GM21717 (cell line): Measurements from ENCODE around the gene CBX5.
"Not testable (repeated sequence)": the region's sequence is repeated elsewhere in the genome, so short reads cannot be mapped to it uniquely, and the experiment has no call there.

ENCODE experiments used
- ATAC-seq: cut with Tn5 transposase; IDR thresholded peaks from one replicate; pipeline ENCODE4 v1.9.1; 2021; ENCODE audit warnings: mild to moderate bottlenecking, moderate library complexity; ENCODE audit not compliant: unreplicated experiment

Gene CBX5

DNA sequence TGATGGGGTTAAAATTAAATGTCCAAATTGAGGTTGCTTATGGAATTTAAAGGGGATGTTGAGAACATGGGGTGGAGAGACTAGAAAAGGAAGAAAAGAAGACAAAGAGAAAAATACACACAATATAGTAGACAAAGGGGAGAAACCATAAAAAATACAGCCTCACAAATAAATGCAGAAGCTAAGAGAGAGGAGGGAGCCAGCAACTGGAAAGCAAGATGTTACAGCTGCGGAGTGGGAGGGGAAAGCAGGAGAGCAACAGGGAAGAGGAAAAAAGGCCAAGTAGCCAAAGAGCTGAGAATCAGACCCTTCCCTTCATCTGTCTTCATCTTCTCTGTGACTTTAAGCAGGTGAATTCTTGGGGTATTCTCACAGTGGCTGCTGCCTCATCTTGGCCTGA, 51.5 kb downstream of the CBX5 start:
- ATAC-seq, result no peak

DNA sequence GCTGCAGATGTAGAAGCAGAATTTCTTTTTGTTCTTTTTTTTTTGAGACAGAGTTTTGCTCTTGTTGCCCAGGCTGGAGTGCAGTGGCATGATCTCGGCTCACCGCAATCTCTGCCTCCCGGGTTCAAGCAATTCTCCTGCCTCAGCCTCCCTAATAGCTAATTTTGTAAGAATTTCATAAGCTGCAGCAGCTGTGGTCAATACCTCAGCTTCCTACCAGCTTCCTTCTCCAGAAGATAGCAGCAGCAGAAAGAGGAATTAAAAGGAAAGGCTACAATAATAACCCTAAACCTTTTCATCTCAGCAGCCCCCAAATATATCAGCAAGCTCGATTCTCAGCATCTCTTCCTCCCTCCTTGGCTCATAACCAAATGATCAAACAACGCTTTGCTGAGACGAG, 52.0 kb downstream of the CBX5 start:
- not testable (repeated sequence) for ATAC-seq

DNA sequence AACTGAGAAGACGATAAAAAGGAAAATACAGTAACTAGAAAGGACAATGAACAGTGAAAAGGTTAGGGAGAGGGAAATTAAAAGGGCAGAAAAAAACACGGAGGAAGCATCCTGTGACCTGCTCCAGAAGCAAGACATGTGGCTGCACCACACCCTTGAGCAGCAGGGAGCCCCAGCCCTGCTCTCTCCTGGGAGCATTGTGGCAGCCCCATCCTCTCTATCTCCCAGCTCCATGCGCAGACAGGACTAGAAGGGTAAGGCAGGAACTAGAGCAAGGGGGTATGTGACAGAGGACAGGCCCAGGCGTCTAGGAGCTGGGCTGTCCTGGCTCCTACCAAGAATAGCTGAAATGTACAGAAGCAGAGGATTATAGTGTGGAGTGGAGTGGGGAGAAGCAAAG, 52.5 kb downstream of the CBX5 start:
- no peak for ATAC-seq

DNA sequence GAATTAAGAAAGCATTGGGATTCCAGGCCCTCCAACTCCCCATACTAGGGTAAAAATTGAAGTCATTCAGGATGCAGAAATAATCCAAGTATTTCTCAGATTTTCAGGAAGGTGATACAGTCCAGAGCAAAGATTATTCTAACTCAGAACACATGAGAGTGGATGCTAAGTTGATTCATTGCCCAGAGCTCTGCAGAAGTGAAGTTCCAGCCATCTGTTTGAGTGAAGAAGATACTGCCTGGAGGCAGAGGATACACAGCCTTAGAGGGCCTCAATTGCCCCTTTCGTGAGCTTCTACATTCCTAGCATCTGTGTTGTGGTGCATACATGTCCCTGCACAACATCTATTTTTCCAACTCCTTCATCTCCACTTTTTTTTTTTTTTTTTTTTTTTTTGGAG, 54.3 kb downstream of the CBX5 start:
- no peak for ATAC-seq

DNA sequence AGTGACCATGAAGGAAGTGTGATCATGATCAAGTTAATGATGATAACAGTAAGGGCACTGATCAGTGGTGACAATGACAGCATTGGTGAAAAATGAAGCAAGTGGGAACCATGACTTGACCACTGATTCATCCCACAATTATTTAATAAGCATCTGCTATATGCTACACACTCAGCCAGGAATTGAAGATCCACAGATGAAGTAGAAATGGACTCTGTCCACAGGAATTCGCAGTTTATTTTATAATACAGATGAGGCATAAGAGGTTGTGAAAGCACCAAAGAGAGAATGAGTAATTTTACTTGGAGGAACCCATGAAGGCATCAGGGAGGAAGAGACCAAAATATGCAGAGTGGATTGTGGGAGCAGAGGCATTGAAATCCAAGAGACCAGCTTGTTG, 57.3 kb downstream of the CBX5 start:
- ATAC-seq, result no peak

DNA sequence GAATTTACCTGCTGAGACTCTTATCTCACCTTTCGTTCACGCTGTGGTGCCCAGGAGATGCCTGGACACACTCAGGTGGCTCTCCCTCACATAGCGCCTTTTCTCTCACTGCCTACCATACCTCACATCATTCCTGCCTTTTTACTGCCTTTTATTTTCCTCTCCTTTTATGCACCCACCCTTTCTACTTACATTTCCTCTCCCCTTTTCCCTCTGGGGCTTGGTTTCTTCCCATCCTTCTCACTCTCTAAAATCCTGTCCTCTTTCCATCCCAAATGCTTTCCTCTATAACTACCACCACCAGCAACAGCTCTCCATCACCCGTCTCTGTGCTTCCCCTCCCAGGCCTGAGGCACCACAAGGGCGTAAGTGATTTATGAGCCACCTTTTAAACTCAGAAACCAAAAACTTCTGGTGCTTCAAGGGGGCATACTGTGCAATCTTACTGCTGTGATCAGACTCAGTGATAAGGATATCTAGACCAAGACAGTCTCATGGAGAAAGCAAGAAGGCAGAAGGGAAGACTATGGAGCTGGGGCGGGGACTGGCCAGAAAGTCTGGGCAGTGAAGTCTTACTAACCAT, 58.4 kb downstream of the CBX5 start:
- ATAC-seq, result no peak

DNA sequence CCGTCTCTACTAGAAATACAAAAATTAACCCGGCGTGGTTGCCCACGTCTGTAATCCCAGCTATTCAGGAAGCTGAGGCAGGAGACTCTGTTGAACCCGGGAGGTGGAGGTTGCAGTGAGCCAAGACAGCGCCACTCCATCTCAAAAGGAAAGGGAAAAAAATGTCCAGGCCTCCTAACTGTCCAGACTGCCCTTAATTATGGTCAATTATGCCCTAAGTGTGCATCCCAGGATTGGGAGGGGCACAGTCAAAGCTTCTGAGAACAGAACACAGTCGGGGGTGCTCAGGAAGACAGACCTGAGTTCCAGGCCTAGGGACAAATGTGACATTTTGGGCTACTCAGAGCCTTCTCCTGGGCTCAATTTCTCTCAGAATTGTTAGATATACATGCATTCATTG, 59.4 kb downstream of the CBX5 start:
- ATAC-seq, result no peak

DNA sequence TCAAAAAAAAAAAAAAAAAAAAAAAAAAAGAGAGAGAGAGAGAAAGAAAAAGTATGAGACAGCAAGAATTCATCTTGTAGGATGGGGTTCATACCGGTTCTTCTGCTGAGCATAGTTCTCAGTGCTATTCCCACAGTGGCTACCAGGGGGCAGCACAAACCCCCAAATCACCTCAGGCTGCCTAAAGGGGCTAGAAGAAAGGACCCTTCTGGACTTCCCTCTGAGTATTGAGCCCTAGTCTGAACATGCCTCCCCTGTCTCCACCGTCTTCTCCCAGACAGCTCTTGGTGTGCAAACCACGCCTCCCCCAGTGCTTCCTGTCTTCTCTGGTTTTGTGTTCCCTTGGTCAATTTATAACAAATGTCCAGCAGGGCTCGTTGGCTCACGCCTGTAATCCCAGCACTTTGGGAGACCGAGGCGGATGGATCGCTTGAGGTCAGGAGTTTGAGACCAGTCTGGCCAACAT, 59.8 kb downstream of the CBX5 start:
- ATAC-seq, result no peak

DNA sequence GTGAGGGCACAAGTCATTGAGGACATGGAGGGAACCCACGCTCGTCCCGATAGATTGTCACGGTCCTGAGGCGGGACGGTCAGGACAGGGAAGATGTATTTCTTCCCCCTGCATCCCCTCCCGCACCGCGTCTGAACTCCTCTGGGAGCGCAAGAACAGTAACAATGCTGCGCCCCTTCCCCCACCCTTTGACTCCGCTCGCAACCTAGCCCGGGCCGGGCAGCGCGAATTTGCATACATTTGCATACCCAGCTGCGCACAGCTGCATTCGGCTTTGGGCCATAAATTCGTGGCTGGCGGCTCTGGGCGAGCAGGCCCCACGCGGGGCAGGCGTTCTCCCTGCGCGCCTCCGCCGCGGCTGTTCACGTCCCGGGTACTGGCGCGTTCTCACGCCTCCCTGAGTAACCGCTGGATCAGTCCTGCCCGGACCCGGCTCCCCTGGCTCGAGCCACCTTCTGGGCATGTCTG, 62.1 kb downstream of the CBX5 start:
- ATAC-seq, result no peak

DNA sequence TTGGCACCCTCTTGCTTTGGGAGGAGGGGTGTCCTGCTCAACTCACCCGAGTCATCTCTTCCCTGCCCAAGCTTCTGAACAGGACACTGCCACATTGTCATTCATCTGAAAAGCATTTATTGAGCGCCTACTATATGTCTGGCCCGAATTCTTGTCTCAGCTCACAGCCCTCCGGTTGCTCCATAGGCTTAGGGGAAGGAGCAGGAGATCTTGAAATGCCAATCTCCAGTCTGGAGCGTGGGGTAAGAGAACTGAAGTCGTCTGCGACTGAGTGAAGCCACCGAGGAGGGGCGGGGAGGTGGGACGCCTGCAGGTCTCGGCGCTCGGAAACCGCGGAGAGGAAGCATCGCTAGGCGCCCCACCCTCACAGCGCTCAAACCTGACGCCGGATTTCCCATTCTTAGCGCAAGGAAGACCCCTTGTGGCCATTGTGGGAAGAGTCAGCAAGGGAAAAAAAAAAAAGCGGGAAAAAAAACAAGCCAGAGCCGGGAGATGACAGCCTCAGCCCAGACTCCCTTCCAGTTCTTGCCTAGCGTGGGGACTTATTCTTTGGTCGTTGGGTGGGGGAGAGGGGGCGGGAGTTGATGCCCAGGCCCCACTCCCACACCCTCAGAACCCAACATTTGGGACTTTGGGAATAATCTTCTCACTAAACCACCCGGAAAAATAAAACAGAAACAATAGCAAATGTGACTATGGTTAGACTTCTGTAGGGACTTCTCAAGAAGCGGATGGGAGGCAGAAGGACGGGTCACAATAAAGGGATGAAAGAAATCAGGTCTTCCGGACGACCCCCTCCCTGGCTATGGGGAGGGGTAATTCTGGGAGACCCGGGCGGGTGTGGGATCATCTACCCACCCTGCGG, 62.9 kb downstream of the CBX5 start:
- ATAC-seq, result peak; percentile 30

DNA sequence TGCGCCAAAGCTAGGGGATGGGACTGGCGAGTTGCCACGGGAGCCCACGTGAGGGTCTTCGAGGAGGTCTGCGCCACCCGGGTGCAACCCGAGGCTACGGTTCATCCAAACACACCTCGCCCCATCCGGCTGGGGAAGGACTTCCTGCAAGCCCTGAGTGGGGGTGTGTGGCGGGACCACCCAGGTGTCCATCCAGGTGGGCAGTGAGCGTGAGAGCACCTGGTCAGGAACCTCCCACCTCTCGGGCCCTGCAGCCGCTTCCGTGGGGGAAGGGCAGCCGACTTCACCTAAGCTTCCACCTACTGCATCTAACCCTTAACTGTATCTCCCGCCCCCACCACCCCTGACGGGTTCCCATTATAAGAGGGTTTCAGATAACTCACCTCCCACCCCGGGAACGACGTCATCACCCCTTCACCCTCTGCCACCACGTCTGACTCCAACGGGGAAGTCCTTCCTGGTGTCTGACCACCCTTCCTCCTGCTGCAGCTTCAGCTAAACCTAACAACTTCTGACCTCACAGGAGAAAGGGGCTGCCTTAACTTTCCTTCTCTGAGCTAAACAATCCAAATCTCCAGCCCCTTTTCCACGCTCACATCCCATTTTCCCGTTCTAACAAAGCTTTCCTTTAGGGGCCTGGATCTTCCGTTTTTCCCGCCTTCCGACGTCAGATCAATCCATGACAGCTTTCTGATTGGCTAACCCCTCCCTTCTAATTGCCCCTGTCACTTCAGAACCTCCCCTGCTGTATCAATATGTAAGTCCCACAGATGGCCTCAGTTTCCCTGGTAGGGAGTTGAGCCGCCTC, 63.7 kb downstream of the CBX5 start:
- ATAC-seq, result no peak

DNA sequence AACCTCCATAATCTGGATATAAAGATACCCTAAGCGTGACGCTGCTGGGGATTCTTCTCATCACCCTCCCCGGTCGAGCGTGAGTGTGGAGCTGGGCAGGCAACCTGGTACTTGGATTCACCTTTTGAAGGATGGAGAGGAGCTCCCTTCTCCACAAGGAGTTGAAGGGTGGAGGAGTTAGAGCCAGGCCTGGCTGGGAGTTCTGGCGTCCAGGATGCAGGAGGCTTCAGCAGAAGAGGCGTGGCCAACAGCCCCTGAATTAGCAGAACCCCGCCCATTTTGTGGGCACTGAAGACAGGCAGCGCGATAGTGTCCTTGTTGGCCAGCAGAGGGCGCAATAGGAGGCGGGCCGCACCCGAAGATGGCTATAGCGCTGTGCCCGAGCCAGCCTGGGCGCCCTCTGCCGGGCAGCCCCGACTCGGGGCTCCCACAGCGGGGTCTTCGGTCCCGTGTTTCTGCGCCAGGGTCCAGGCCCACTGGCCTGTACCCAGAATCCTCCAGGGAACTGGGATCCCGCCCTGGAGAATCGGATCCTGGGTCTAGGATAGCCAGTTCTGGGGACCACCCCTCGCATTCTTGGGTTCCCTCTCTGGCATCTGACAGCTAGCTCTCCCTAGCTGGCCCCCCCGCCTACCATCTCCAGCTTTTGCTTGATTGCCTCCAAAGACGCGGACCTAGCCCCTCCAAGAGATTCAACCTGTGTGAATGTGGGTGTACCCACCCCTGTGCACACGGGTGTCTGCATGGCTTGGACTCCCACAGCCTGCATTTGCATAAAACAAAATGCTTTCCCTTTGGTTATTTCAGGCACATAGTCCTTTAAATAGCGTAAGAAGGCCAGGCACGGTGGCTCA, 65.1 kb downstream of the CBX5 start:
- ATAC-seq, result peak; percentile 71

DNA sequence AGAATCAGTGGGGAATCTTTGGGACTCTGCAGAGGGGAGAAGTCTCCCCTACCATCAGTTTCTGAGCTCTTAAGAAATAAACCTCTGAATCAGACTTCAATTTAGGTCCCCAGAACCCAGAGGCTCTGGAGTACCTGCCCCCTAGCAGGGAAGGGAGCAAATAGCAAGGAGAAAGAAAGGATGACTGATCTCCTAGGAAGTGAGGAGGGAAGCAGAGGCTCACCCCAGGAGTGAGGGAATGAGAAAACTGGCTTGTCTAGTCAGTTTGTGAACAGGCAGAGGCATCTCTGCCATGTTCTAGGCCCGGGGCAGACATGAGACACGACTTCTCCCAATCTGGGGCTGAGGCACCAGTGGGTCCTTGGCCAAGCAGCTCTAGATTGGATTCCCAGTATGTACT, 66.8 kb downstream of the CBX5 start:
- no peak for ATAC-seq

DNA sequence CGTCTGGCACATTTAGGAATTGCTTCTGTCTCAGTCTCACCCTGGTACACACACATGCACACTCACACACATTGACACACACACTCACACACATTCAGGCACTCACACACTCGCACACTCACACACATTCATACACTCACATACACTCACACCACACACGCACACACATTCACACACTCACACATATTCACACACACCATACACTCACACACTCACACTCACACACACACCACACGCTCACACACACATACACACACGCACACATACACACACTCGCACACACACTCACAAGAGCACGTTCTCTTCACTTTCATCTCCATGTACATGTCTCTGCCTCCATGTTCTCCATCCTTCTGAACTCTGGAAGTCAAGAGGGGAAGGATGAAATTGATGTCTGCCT, 68.0 kb downstream of the CBX5 start:
- no peak for ATAC-seq

DNA sequence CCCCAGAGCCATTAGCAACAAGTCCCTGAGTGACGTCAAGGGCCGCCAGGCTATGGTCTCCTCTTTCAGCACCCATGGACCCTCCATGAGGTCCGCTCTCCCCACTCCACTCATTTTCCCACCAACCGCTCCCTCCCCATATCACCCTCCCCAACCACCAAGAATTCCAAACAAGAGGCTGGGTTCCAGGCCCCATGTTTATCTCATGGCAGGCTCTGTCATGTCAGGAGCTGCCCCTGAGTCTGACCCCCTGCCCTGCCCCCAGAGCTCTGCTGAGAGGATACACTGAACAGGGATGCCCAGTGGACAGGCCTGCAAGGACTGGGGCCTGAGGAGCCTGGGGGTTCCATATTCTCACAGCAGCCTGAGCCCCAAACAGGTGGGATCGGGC, 69.5 kb downstream of the CBX5 start:
- ATAC-seq, result no peak

DNA sequence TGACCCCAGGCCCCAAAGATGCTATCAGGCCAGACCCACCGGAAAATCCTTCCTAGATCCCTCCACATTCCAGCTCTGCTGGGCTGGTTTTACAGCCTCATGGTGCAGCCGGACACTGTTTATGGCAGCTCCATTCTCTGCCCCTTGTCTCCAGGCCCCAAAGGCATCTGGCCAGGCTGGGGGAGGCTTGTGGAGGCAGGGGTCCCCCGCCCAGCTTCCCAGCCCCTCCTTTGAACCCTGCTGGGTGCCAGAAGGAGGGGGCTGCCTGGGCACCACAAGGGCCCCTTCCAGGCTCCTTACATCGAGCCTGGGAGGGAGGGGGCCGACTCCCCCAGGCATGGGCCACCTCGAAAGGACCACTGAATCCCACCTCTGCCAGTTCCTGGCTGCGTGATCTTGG, 71.3 kb downstream of the CBX5 start:
- no peak for ATAC-seq

DNA sequence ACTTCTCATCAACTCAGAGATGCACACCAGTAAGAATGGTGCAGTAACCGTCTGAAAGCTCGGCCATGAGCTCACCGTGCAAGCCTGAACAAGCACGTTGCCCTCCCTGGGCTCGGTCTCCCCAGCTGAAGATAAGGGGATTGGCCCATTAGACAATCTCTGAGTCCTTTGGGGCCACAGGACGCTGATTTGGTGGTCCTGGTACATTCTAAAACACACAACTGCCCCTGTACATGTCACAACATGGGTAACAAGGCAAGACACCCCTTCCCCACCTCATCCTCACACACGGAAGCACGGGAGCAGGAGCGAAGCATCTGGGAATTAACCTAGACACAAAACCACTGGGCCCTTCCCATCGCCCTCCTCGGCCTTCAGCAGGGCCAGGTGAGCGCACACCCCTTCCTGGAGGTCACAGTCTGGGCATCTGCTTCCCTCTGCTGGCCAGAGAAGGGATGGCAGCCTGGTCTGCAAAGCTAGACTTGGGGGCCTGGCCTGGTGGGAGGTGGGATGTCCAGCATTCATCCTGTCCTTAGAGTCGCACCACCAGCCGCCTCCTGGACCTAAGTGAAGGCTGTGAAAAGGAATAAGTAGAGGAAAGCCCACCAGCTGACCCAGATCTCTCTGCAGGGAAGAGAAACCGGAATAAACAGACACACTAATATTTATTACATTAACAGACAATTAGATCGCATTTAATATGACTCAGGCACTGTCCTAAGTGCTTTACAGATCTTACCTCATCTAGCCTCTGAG, 72.2 kb downstream of the CBX5 start:
- peak; percentile 59 for ATAC-seq

DNA sequence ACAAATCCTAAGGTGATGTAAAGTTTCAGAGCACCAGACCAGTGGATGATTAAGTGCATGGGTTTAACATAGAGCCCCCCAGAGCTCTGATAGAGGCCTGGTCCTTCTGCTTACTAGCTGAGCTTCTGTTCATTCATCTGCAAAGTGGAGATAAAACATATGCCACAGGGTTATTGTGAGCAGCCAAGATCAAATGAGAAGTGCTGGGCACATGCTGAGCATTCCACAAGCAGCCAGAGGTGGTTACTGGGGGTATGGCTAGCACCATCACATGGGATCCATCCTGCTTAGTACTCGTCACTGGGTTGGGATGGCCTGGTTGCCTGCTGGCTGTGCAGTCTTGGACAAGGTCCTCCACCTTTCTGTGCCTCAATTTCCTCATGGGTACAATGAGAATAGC, 73.1 kb downstream of the CBX5 start:
- ATAC-seq, result no peak

DNA sequence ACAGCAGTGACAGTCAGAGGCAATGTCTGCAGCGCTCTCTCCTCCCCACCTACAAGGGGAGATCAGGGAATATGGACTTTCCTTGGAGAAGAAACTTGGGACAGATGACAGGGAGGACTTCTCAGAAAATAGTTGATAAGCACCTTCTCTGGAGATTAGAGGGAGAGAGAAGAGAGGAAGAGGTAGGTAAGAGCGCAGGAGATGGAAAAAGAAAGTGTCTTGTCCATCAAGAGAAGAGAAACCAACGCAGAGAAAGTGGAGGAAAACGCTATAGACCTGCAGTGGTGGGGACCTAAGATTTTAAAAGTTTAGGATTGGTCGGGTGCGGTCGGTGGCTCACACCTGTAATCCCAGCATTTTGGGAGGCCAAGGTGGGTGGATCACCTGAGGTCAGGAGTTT, 75.6 kb downstream of the CBX5 start:
- ATAC-seq, result no peak
